ENCODE results near the gene SCUBE1.

DNA sequence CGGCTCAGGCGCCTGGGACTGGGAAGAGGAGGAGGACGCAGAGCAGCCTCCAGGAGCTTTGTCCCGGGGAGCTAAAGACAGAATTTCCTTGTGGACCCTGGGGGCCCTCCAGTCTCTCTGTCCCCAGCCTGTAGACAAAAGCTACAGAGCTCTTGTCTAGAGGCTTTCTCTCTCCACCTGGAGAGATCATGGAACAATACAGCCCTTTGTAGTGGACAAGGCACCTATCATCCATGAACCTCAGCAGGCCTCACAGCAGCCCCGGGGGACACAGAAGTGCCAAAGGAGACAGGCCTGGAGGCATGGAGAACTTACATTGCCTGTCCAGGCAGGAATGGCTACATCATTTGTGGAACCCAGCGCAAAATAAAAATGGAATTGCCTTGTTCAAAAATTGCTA is 100.5 kb downstream of the SCUBE1 start:
- no peak for TF ChIP-seq REST (IDR thresholded peaks at IDR 0.05; ENCODE audit: low read depth)
- TF ChIP-seq CEBPB (IDR thresholded peaks at IDR 0.05), result no peak
- no peak for TF ChIP-seq TAF1 (IDR thresholded peaks at IDR 0.05; ENCODE audit: low read depth)
- no peak for TF ChIP-seq YY1 (IDR thresholded peaks at IDR 0.05; ENCODE audit: low read depth)
- TF ChIP-seq CREB1 (IDR thresholded peaks at IDR 0.05; ENCODE audit: low read depth), result no peak
- no peak for TF ChIP-seq MAX (IDR thresholded peaks at IDR 0.05)
- TF ChIP-seq, protein P1, sequence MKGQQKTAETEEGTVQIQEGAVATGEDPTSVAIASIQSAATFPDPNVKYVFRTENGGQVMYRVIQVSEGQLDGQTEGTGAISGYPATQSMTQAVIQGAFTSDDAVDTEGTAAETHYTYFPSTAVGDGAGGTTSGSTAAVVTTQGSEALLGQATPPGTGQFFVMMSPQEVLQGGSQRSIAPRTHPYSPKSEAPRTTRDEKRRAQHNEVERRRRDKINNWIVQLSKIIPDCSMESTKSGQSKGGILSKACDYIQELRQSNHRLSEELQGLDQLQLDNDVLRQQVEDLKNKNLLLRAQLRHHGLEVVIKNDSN (IDR thresholded peaks at IDR 0.05), result no peak
- TF ChIP-seq TEAD4 (IDR thresholded peaks at IDR 0.05), result no peak
